B cell (primary cell): ENCODE results near the gene ANKS1A. TPM values are rescaled to one million over a fixed set of nuclear protein-coding genes. Genes with fewer than 3 reads are reported as not detected.

Experiments
- ATAC-seq: fragments of 200-7000 bp; cut with Tn5 transposase; one replicate; pipeline ENCODE4 v1.10.0; 2021; ENCODE audit warnings: low read depth, mild to moderate bottlenecking, moderate number of reproducible peaks, moderate library complexity
- CTCF ChIA-PET: fragments of 350-600 bp; sonication (Branson Sonifier 250); formaldehyde crosslinking; loops from one replicate; lab custom pipeline; 2021; ENCODE audit warnings: antibody characterized with exemption, inconsistent platforms; lab: Charles Lee
- POLR2A ChIA-PET: fragments of 350-600 bp; sonication (Branson Sonifier 250); formaldehyde crosslinking; loops from one replicate; lab custom pipeline; 2021; ENCODE audit warnings: antibody characterized with exemption; lab: Charles Lee
- DNase-seq: peaks from one replicate; pipeline ENCODE4 v3.0.0; 2013
- H2AFZ ChIP-seq: 2 replicates; pipeline ENCODE4 v1.6.1; 2012; ENCODE audit warnings: mild to moderate bottlenecking, low read depth, low read length; ENCODE audit not compliant: insufficient read depth, poor library complexity, severe bottlenecking
- H3K27ac ChIP-seq, 2 donors: 1 replicate in 1 of 2; 2 replicates in 1 of 2; pipeline ENCODE4 v1.5.1; 2012 to 2013; ENCODE audit warnings: low read length in 2 of 2, mild to moderate bottlenecking in 2 of 2, moderate library complexity in 1 of 2
- H3K27me3 ChIP-seq, 4 experiments: fragments of 200-600 bp in 1 of 4; sonication (generic) in 1 of 4; replicated peaks in 1 of 4; 1 replicate in 2 of 4; 2 replicates in 2 of 4; pipeline versions ENCODE4 v1.6.1 to v1.7.0; 2013 to 2016; ENCODE audit warnings: low read length in 3 of 4, mild to moderate bottlenecking in 2 of 4, mixed read lengths in 1 of 4, moderate library complexity in 1 of 4; ENCODE audit not compliant: insufficient read depth in 4 of 4, control insufficient read depth in 3 of 4; ENCODE audit errors: control extremely low read depth in 1 of 4
- H3K36me3 ChIP-seq, 2 experiments: replicated peaks in 1 of 2; 1 replicate in 1 of 2; 2 replicates in 1 of 2; pipeline versions ENCODE4 v1.6.1 to v1.7.1; 2013; ENCODE audit warnings: low read length in 1 of 2; ENCODE audit not compliant: insufficient read depth in 2 of 2, control insufficient read depth in 1 of 2; ENCODE audit errors: control extremely low read depth in 1 of 2, extremely low read depth in 1 of 2
- H3K4me1 ChIP-seq, 2 donors: fragments of 200-600 bp in 1 of 2; sonication (generic) in 1 of 2; 1 replicate in 1 of 2; 2 replicates in 1 of 2; pipeline versions ENCODE4 v1.5.1 to v1.6.1; 2013 to 2017; ENCODE audit warnings: low read length in 2 of 2; ENCODE audit not compliant: control insufficient read depth in 2 of 2, insufficient read depth in 2 of 2
- H3K4me2 ChIP-seq: replicated peaks from 2 replicates; pipeline ENCODE3; 2012; ENCODE audit warnings: mild to moderate bottlenecking, low read depth, low read length; ENCODE audit not compliant: poor library complexity, severe bottlenecking
- H3K4me3 ChIP-seq, 5 experiments: fragments of 200-600 bp in 1 of 5; sonication (generic) in 1 of 5; 1 replicate in 3 of 5; 2 replicates in 2 of 5; pipeline versions ENCODE4 v1.5.1 to v1.7.0; 2011 to 2016; ENCODE audit warnings: low read length in 4 of 5, mild to moderate bottlenecking in 4 of 5, low read depth in 2 of 5, control low read depth in 1 of 5, moderate library complexity in 1 of 5; ENCODE audit not compliant: insufficient read depth in 1 of 5; ENCODE audit errors: control extremely low read depth in 1 of 5, extremely low read depth in 1 of 5
- H3K79me2 ChIP-seq: fragments of 200-600 bp; sonication (generic); one replicate; pipeline ENCODE4 v1.6.0; 2016; ENCODE audit warnings: low read length; ENCODE audit not compliant: control insufficient read depth, insufficient read depth
- H3K9ac ChIP-seq: fragments of 200-600 bp; sonication (generic); 2 replicates; pipeline ENCODE4 v1.6.1; 2017; ENCODE audit warnings: mild to moderate bottlenecking, low read length, moderate library complexity
- H3K9me3 ChIP-seq, 3 donors: one replicate each; pipeline versions ENCODE4 v1.6.1 to v1.7.1; 2013; ENCODE audit warnings: low read length in 2 of 3; ENCODE audit not compliant: control insufficient read depth in 2 of 3, insufficient read depth in 1 of 3; ENCODE audit errors: control extremely low read depth in 1 of 3
- H4K20me1 ChIP-seq: 2 replicates; pipeline ENCODE4 v1.6.0; 2012; ENCODE audit warnings: mild to moderate bottlenecking, low read length; ENCODE audit not compliant: insufficient read depth, control insufficient read depth, poor library complexity, severe bottlenecking
- H3K27ac Mint-ChIP-seq: one replicate; pipeline ENCODE4 v1.8.0; 2021; ENCODE audit warnings: mixed read lengths
- H3K27me3 Mint-ChIP-seq: one replicate; pipeline ENCODE4 v1.8.0; 2021; ENCODE audit warnings: mixed read lengths
- H3K4me1 Mint-ChIP-seq: one replicate; pipeline ENCODE4 v1.8.0; 2021; ENCODE audit warnings: mixed read lengths
- H3K4me3 Mint-ChIP-seq: one replicate; pipeline ENCODE4 v1.8.0; 2021; ENCODE audit warnings: mixed read lengths
- H3K9me3 Mint-ChIP-seq: one replicate; pipeline ENCODE4 v1.8.0; 2022; ENCODE audit warnings: mixed read lengths; ENCODE audit not compliant: insufficient read depth
- CTCF ChIP-seq: fragments of 200-600 bp; IDR thresholded peaks from one replicate; pipeline ENCODE4 v1.8.0; 2022; ENCODE audit warnings: antibody characterized with exemption, mild to moderate bottlenecking
- EZH2 ChIP-seq: IDR thresholded peaks from 2 replicates; pipeline ENCODE4 v1.6.1; 2012; ENCODE audit warnings: borderline replicate concordance, low read depth, mild to moderate bottlenecking, moderate library complexity, low read length; ENCODE audit not compliant: insufficient read depth, poor library complexity, severe bottlenecking
- WGBS: methylation state at CpG from one replicate; pipeline ENCODE4 v1.1.5; 2013; ENCODE audit warnings: missing lambda C conversion rate; ENCODE audit not compliant: insufficient coverage; 5-methylcytosine and 5-hydroxymethylcytosine counted together
- intact Hi-C: fragments of 100-400 bp; cut with micrococcal nuclease; formaldehyde crosslinking; loops from one replicate; pipeline ENCODE4 v1.10.0; 2022
- polyA plus RNA-seq: library from polyadenylated mRNA; depleted of rRNA; stranded (reverse); fragments of >200 nt; gene quantifications from 2 replicates; pipeline ENCODE4 v1.2.3, GENCODE V29; 2012
- total RNA-seq, 2 donors: library from RNA; stranded (reverse); fragments of 120-200 nt in 1 of 2; gene quantifications; 1 replicate in 1 of 2; 2 replicates in 1 of 2; pipeline versions ENCODE4 v1.2.3 to v1.2.4, GENCODE V29; 2013 to 2022

ANKS1A gene
- total and polyA plus RNA-seq, 2 donors (not counting 1 experiment from before 2014, with no cell fraction given), result 3.4 to 19.7 TPM

GRCh38 chr6:35036828-35037663 is 148.0 kb downstream of the ANKS1A start:
- ChIA-PET CTCF (no interaction called here), POLR2A (no interaction called here)
- Histone ChIP-seq H3K9me3 (no peaks in the 10 kb centered on the region), H3K27ac (no peak overlapping the region), H3K4me3 (no peak overlapping the region), H3K79me2 (no peaks in the 10 kb centered on the region), H2AFZ (no peak overlapping the region), H3K9ac (no peak overlapping the region), H3K4me2 (no peak overlapping the region), H3K4me1 (no peaks in the 10 kb centered on the region), H4K20me1 (no peaks in the 10 kb centered on the region), H3K36me3 (peaks cover 0 to 2% of the 10 kb centered on the region in 2 experiments), H3K27me3 (no peaks in the 10 kb centered on the region)
- Mint-ChIP-seq H3K27ac (no peak overlapping the region), H3K9me3 (no peaks in the 10 kb centered on the region), H3K4me3 (no peak overlapping the region), H3K27me3 (no peaks in the 10 kb centered on the region), H3K4me1 (peaks cover 2% of the 10 kb centered on the region)
- DNase-seq, result no peak
- 58% methylated on average over 3 of the region's 8 CpGs for whole genome bisulfite sequencing
- no peak for ATAC-seq
- intact Hi-C loops, result no loop called here
- TF ChIP-seq EZH2, result no peak
- TF ChIP-seq CTCF, result no peak

- Histone ChIP-seq H3K27ac (no peak overlapping the region), H2AFZ (no peak overlapping the region), H3K9ac (no peak overlapping the region), H3K4me2 (no peak overlapping the region), H4K20me1 (no peaks in the 10 kb centered on the region), H3K27me3 (no peaks in the 10 kb centered on the region), H3K9me3 (no peaks in the 10 kb centered on the region), H3K4me1 (no peaks in the 10 kb centered on the region), H3K4me3 (no peak overlapping the region), H3K36me3 (peaks cover 0 to 2% of the 10 kb centered on the region in 2 experiments), H3K79me2 (no peaks in the 10 kb centered on the region)
- Mint-ChIP-seq H3K27me3 (no peaks in the 10 kb centered on the region), H3K4me3 (no peak overlapping the region), H3K9me3 (no peaks in the 10 kb centered on the region), H3K27ac (no peak overlapping the region), H3K4me1 (peaks cover 2% of the 10 kb centered on the region)
- intact Hi-C loops, result no loop called here
- ChIA-PET POLR2A (no interaction called here), CTCF (no interaction called here)
- TF ChIP-seq EZH2 (no peak), CTCF (no peak)
- ATAC-seq (no peak), DNase-seq (no peak)
- 54% methylated on average over 2 of the region's 2 CpGs for WGBS
Observed at GRCh38 chr6:35037664-35038038, 148.6 kb downstream of the ANKS1A start.
